Lower leg skin (tissue), 3 donors: ENCODE data around the gene DNASE1L3.

Experiments
- POLR2A ChIP-seq, 2 donors: fragments of 450-650 bp; IDR thresholded peaks; one replicate each; pipeline ENCODE4 v1.6.1; 2016 to 2017; ENCODE audit warnings: antibody characterized with exemption in 2 of 2, mild to moderate bottlenecking in 1 of 2, moderate library complexity in 1 of 2
- TF ChIP-seq, protein P1 (sequence below), 3 donors: fragments of 450-650 bp; IDR thresholded peaks; one replicate each; pipeline ENCODE4 v1.5.1; 2016; ENCODE audit warnings: antibody characterized with exemption in 3 of 3, mild to moderate bottlenecking in 3 of 3, moderate library complexity in 2 of 3

- TF ChIP-seq POLR2A (IDR thresholded peaks at IDR 0.05), result no peak
- TF ChIP-seq, protein P1, sequence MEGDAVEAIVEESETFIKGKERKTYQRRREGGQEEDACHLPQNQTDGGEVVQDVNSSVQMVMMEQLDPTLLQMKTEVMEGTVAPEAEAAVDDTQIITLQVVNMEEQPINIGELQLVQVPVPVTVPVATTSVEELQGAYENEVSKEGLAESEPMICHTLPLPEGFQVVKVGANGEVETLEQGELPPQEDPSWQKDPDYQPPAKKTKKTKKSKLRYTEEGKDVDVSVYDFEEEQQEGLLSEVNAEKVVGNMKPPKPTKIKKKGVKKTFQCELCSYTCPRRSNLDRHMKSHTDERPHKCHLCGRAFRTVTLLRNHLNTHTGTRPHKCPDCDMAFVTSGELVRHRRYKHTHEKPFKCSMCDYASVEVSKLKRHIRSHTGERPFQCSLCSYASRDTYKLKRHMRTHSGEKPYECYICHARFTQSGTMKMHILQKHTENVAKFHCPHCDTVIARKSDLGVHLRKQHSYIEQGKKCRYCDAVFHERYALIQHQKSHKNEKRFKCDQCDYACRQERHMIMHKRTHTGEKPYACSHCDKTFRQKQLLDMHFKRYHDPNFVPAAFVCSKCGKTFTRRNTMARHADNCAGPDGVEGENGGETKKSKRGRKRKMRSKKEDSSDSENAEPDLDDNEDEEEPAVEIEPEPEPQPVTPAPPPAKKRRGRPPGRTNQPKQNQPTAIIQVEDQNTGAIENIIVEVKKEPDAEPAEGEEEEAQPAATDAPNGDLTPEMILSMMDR (IDR thresholded peaks at IDR 0.05), result no peak
Observed at GRCh38 chr3:58158442-58159153, 52.2 kb downstream of the DNASE1L3 start.
